ENCODE results near the gene STK38. TPM values are rescaled to one million over a fixed set of nuclear protein-coding genes. Genes with fewer than 3 reads are reported as not detected.

The STK38 gene
- total RNA-seq, 1 experiment from 2014 or later = 24.2 TPM

- Histone ChIP-seq H3K4me3 (ENCODE audit: low read depth, low read length, poor library complexity, severe bottlenecking) (peak overlapping the region; percentile 92), H3K9me3 (ENCODE audit: low read depth, low read length, poor library complexity, severe bottlenecking) (no peaks in the 10 kb centered on the region), H3K36me3 (ENCODE audit: insufficient read depth, low read length, poor library complexity, severe bottlenecking) (no peaks in the 10 kb centered on the region), H3K27me3 (replicated peaks; ENCODE audit: insufficient read depth, low read depth, low read length, poor library complexity) (no peaks in the 10 kb centered on the region), H3K4me1 (ENCODE audit: insufficient read depth, low read length, poor library complexity, severe bottlenecking) (peaks cover 5% of the 10 kb centered on the region), H3K27ac (ENCODE audit: low read depth, low read length, poor library complexity, severe bottlenecking) (peak overlapping the region; percentile 95)
- intact Hi-C loops (cut with micrococcal nuclease; ENCODE audit: unreplicated experiment) = loop anchor here (10.0 kb wide), 1 partner anchor 101 kb away; the partner anchor contains the start of genes KCTD20 and PXT1
- BruUV-seq (replicated peaks) = no TSS peak
- ChIA-PET CTCF (interaction anchor here (0.7 kb wide), 1 partner anchor 187 kb away, joined by 5 read pairs; no protein-coding TSS in a partner anchor), POLR2A (ENCODE audit: low non-redundant PET) (no interaction called here)
- TF ChIP-seq EZH2 (IDR thresholded peaks at IDR 0.05; ENCODE audit: borderline replicate concordance, low read depth, low read length, poor library complexity, severe bottlenecking) = no peak
- DNase-seq (ENCODE audit: low spot score) = no peak
Observed at GRCh38 chr6:36545767-36546307, 1.4 kb downstream of the STK38 start.

- Histone ChIP-seq H3K27ac (ENCODE audit: low read depth, low read length, poor library complexity, severe bottlenecking) (no peak overlapping the region), H3K9me3 (ENCODE audit: low read depth, low read length, poor library complexity, severe bottlenecking) (no peaks in the 10 kb centered on the region), H3K4me1 (ENCODE audit: insufficient read depth, low read length, poor library complexity, severe bottlenecking) (peaks cover 5% of the 10 kb centered on the region), H3K36me3 (ENCODE audit: insufficient read depth, low read length, poor library complexity, severe bottlenecking) (peaks cover 11% of the 10 kb centered on the region), H3K27me3 (replicated peaks; ENCODE audit: insufficient read depth, low read depth, low read length, poor library complexity) (no peaks in the 10 kb centered on the region), H3K4me3 (ENCODE audit: low read depth, low read length, poor library complexity, severe bottlenecking) (no peak overlapping the region)
- CTCF ChIA-PET = no interaction called here
- no peak for TF ChIP-seq CTCF (conservative IDR thresholded peaks at IDR 0.05; ENCODE audit: low read depth, low read length)
- no peak for TF ChIP-seq EZH2 (IDR thresholded peaks at IDR 0.05; ENCODE audit: borderline replicate concordance, low read depth, low read length, poor library complexity, severe bottlenecking)
- intact Hi-C loops (cut with micrococcal nuclease; ENCODE audit: unreplicated experiment) = loop anchor here (10.0 kb wide), 1 partner anchor 99 kb away; the partner anchor contains the start of genes KCTD20 and PXT1
- BruUV-seq (replicated peaks) = no TSS peak
- POLR2A ChIA-PET (ENCODE audit: low non-redundant PET) = no interaction called here
- no peak for DNase-seq (ENCODE audit: low spot score)
Observed at GRCh38 chr6:36544228-36544627, 3.1 kb downstream of the STK38 start.

- Histone ChIP-seq H3K4me1 (ENCODE audit: insufficient read depth, low read length, poor library complexity, severe bottlenecking) (no peaks in the 10 kb centered on the region), H3K27ac (ENCODE audit: low read depth, low read length, poor library complexity, severe bottlenecking) (no peak overlapping the region), H3K4me3 (ENCODE audit: low read depth, low read length, poor library complexity, severe bottlenecking) (no peak overlapping the region), H3K36me3 (ENCODE audit: insufficient read depth, low read length, poor library complexity, severe bottlenecking) (peaks cover 19% of the 10 kb centered on the region), H3K27me3 (replicated peaks; ENCODE audit: insufficient read depth, low read depth, low read length, poor library complexity) (no peaks in the 10 kb centered on the region), H3K9me3 (ENCODE audit: low read depth, low read length, poor library complexity, severe bottlenecking) (no peaks in the 10 kb centered on the region)
- no peak for TF ChIP-seq CTCF (conservative IDR thresholded peaks at IDR 0.05; ENCODE audit: low read depth, low read length)
- no peak for TF ChIP-seq EZH2 (IDR thresholded peaks at IDR 0.05; ENCODE audit: borderline replicate concordance, low read depth, low read length, poor library complexity, severe bottlenecking)
- no TSS peak for BruUV-seq (replicated peaks)
- no peak for DNase-seq (ENCODE audit: low spot score)
- ChIA-PET CTCF (no interaction called here), POLR2A (ENCODE audit: low non-redundant PET) (no interaction called here)
- intact Hi-C loops (cut with micrococcal nuclease; ENCODE audit: unreplicated experiment) = loop anchor here (10.0 kb wide), 1 partner anchor 97 kb away; the partner anchor contains the start of genes KCTD20 and PXT1
Observed at GRCh38 chr6:36542041-36542440, 5.2 kb downstream of the STK38 start.

Data from A673 (cell line).